GM21381 (cell line): ENCODE measurements around the gene DYNLT2B.
A peak's percentile ranks its signal among the peaks of the same experiment; 100 is the strongest.
"Not testable (repeated sequence)": the region's sequence is repeated elsewhere in the genome, so short reads cannot be mapped to it uniquely, and the experiment has no call there.

ENCODE experiments used
- ATAC-seq: cut with Tn5 transposase; IDR thresholded peaks from one replicate; pipeline ENCODE4 v1.9.1; 2021; ENCODE audit warnings: mild to moderate bottlenecking, moderate library complexity; ENCODE audit not compliant: unreplicated experiment

Gene DYNLT2B

DNA sequence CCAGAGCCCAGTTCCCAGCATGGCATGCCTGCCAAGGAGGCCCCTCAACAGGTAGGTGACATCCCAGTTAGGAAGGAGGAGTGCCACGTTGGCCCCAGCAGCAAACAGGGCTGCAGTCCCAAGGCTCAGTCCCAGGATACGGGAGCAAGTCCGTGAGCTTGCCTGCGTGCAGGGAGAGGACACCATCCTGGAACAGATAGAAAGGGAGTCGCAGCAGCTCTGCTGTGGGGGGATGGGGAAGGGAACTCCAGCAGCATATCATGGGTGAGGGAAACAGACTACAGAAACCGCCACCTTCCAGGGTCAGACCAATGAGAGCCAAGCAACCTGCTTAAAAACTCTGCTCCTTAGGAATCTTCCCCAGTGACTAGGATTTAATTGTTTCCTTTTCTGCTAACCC is 9.4 kb upstream of the DYNLT2B start:
- ATAC-seq = no peak

- no peak for ATAC-seq
Observed at GRCh38 chr3:196326936-196327335, 8.9 kb upstream of the DYNLT2B start.

- no peak for ATAC-seq
Observed at GRCh38 chr3:196323691-196324090, 5.7 kb upstream of the DYNLT2B start.

GRCh38 chr3:196323016-196323415 is 5.0 kb upstream of the DYNLT2B start:
- ATAC-seq = no peak

- ATAC-seq = no peak
Observed at GRCh38 chr3:196321162-196321561, 3.1 kb upstream of the DYNLT2B start.

DNA sequence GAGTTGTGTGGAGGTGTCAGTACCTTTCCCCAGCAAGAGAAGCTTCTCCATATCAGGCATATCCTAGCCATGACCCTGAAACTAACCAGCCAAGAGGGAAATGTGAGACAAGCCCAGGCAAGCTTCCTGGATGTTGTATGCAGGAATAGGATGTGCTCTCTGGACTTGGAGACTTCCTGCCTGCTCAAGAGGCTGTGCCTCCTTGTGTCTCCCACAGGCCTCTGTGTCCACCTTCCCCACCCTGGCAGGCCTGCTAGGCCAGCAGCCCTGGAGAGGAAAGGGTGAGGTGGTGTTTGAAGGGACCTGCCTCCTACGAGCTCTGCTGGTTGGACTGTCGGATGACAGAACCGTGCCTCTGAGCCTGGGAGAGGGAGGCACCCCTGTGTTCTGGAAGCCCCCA is 2.1 kb upstream of the DYNLT2B start:
- ATAC-seq = no peak

DNA sequence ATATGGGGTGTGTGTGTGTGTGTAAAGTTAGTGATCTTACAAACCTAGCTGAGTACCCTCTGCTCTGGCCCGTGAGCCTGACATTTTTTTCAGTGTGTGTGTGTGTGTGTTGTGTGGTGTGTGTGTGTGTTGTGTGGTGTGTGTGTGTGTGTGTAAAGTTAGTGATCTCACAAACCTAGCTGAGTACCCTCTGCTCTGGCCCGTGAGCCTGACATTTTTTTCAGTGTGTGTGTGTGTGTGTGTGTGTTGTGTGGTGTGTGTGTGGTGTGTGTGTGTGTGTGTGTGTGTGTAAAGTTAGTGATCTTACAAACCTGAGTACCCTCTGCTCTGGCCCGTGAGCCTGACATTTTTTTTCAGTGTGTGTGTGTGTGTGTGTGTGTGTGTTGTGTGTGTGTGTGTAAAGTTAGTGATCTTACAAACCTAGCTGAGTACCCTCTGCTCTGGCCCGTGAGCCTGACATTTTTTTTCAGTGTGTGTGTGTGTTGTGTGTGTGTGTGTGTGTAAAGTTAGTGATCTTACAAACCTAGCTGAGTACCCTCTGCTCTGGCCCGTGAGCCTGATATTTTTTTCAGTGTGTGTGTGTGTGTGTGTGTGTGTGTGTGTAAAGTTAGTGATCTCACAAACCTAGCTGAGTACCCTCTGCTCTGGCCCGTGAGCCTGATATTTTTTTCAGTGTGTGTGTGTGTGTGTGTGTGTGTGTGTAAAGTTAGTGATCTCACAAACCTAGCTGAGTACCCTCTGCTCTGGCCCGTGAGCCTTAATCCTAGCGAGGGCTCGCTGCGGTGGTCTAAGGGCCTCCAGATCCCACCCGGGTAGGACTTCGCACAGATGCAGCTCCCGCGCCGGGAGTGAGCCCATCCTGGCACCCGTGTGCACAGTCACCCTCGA is 997 bp downstream of the DYNLT2B start:
- not testable (repeated sequence) for ATAC-seq

DNA sequence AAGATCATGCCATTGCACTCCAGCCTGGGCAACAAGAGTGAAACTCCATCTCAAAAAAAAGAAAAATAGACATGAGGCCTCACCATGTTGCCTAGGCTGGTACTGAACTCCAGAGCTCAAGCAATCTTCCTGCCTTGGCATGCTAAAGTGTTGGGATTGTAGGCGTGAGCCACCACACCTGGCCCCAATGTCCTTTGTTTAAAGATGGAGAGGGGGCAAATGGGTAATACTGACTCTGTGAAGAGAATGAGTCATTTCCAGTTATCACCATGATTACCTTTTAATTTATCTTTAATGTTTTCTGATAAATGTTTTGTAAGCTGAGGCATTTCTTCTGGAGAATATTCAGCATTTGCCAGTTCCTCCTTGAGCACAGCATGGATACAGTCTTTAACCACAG is 2.2 kb downstream of the DYNLT2B start:
- no peak for ATAC-seq

DNA sequence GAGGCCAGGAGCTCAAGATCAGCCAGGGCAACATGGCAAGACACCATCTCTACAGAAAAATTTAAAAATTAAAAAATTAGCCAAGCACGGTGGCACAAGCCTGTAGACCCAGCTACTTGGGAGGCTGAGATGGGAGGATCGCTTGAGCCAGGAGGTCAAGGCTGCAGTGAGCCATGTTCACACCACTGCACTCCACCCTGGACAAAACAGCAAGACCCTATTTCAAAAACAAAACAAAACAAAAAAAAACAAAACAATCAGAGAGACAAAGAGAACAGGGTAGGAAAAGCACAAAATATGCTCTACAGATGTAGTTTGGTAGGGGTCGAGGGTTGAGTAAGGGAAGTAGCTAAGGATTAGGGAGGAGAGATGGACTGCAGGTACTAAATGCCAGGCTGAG is 3.4 kb downstream of the DYNLT2B start:
- no peak for ATAC-seq

GRCh38 chr3:196314086-196314485 is 4.0 kb downstream of the DYNLT2B start:
- ATAC-seq = not testable (repeated sequence)

GRCh38 chr3:196302960-196303359 is 15.1 kb downstream of the DYNLT2B start:
- not testable (repeated sequence) for ATAC-seq

DNA sequence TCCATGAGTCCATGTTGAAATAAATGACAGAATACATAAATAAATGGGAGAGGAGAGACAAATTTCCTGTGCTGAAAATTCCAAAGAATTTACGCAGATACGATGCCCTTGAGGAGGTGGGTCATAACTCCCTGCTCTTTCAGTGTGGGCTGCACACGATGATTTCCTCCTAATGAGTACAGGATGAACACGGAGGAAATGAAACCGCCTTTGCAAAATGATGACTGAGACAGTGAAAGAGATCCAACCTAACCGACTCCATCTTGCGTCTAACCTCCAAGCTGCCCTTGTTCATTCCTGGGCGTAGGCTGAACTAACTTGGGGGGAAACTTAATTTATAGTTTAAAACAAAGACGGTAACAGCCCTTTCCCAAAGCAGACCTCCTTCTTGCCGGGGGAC is 15.5 kb downstream of the DYNLT2B start:
- ATAC-seq = not testable (repeated sequence)

DNA sequence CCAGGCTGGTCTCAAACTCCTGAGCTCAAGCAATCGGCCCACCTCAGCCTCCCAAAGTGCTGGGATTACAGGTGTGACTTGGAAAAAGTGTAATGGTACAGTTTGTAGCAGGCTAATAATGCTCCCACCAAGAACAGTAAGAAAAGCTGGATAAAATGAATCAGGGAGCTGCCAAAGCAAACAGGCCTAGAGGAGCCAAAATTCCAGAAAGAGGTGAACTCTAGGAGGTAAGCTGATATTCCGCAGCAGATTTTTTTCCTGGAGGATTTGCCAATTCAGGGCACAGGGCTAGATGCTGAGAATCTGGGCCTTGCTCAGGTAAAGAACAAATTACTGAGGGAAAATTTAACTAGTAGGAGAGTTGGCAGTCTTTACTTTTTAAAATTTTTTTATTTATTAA is 19.5 kb downstream of the DYNLT2B start:
- no peak for ATAC-seq

- no peak for ATAC-seq
Observed at GRCh38 chr3:196292286-196292923, 25.6 kb downstream of the DYNLT2B start.

DNA sequence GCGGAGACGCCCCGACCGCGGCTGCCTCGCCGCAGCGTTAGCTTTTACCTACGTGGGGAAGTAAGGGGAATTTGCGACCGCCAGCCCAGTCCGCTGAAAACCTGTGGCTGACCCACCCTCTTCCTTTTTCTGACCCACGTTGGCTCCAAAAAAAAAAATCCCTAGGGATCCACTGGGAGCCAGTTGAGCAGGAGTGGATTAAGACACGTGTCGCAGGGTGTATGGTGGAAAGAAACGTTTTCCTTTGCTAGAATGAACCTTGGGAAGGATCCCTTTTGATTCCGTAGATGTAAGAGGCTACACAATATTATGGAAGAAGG is 29.9 kb downstream of the DYNLT2B start:
- ATAC-seq = no peak

DNA sequence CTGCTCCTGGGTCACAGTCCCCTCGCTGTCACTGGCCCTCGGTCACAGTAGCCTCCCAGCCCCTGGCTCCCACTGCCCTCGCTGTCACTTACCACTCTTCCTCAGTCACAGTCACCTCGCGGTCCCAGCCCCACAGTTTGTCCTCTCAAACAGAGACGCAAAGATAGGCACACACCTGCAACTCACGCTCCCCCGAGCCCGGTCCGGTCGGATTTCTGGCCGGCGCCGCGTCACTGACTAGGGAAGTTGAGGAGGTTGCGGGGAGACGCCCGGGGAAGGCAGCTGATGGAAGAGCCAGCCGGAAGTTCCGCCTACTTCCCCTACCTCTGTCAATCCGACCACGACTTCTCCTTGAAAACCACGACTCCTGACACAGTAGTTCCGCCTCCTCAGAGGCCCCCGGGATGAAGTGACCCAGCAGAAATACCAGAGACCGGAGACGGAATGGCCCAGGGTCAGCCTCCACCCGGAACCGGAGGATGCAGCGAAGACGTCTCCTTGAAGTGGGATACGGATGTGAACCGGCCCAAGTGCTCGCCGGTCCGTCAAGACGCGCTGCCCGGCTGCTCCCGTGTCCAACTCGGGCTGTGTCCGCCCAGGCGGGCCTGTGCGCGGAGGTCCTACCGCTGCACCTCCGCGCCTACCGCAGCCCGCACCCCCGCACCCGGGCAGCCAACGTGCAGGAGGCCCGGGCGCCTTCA is 30.4 kb downstream of the DYNLT2B start, which contains the start of gene PCYT1A:
TSS of gene PCYT1A (minus strand) at position 287 of the 701 bp plus-strand sequence. CDS start 17,195 bp downstream, outside the sequence.
- ATAC-seq = peak; percentile 79

- ATAC-seq = peak; percentile 36
Observed at GRCh38 chr3:196287090-196287439, 31.0 kb downstream of the DYNLT2B start.

DNA sequence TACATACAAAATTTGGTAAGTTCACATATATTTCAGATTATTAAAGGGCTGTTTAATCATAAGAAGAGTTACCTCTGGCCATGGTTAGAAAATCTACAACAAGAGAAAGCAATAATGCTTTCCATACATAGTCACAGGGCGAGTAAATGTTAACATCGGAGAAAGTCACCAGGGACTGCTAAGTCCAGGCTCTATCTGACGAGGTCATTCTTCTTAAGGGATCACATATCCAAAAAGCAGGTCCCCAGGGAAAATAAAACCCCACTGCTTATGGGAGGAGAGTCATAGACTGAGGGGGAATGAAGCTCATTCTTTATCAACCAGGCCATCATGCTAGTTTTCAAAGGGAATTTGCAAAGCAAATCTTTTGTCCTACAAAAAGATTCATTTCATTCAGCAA is 33.6 kb downstream of the DYNLT2B start:
- ATAC-seq = no peak

- no peak for ATAC-seq
Observed at GRCh38 chr3:196281962-196282361, 36.1 kb downstream of the DYNLT2B start.

DNA sequence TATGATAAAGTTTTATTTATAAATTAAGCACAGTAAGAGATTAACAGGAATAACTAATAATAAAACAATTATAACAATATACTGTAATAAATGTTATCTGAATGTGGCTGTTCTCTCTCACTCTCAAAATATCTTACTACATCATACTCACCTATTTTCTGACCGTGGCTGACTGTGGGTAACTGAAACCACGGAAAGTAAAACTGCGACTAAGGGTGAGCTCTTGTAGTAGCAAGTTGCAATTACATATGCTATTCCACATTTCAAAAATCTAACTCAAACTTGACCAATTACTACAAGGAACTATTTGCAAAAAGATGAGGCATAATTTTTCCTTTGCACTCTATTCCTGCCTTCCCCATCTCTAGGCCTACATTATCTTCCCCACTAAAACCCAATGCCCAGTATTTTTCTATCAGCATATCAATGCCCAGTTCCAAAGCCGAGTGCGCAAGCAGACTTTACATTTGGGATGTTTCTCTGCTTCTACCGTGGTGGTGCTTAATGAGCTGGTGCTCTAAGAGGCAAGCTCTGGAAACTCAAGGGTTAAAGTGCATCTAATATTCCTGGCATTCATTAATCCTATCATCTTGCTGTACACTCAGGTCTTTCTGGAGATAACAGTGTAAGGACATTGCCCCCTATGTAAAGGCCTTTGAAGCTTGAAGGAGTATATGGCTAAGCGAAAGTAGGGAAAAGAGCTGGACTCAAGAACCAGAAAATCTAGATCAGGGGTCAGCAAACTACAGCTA is 37.2 kb downstream of the DYNLT2B start:
- ATAC-seq = no peak

GRCh38 chr3:196275126-196275525 is 42.9 kb downstream of the DYNLT2B start:
- ATAC-seq = no peak
